ENCODE results near the gene SAV1.
A peak's percentile ranks its signal among the peaks of the same experiment; 100 is the strongest.
"Not testable (repeated sequence)": the region's sequence is repeated elsewhere in the genome, so short reads cannot be mapped to it uniquely, and the experiment has no call there.

Gene SAV1

DNA sequence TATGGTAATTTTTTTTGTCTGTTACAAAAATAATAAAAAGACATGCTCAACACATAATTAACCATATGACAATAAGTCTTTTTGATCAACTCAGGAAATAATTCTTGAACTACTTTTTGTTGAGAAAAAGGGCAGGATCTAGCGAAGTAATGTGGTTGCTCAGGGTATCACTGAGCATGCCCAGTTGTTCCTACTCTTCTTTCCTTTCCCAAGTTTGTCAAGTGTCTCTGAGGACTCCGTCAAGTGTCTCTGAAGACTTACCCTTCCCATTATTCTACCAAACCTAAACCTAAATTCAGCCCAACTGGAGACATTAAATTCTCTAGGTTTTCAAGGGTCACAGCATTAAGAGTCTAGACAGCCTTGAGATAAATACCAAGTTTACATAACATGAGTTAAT, 3.5 kb downstream of the SAV1 start:
- DNase-seq, result not testable (repeated sequence)

DNA sequence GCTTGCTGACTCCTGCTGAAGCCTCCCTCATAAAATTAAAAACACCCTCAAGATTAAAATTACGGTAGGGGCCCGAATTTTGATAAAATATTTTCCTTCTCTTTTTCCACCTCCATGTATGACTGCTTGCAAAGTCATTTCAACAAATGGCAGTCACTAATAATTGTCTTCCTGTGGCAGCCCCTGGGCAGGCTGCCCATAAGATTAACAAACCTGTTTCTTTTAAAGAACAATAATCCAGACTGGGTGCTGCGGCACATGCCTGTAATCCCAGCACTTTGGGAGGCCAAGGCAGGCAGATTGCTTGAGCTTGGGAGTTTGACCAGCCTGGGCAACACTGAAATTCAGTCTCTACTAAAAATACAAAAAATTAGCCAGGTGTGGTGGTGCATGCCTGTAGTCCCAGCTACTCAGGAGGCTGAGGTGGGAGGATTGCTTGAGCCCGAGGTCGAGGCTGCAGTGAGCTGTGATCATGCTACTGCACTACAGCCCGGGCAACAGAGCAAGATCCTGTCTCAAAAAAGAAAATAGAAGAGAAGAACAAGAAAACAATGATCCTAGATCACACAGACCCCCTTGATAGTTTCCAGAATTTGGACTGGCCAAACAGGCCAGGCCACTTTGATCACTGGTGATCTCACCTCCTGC, 8.7 kb downstream of the SAV1 start:
- no peak for DNase-seq

DNA sequence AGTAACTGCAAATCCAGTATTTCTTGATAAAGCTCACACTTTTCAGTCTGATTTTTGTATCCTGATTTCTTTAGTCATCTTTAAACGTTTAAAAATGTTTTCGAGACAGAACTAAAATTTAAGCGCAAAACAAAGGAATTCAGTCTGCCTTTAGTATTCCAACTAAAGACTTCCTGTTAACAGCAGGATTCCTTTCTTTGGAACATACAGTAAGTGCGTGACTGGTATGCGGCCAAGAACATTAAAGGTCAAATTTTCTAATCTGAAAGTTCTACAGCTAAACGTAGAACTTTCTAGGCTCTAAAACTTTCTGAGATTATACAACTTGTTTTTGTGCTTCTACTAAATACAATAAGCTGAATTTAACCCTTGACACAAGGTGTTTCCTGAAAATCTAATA, 9.9 kb downstream of the SAV1 start:
- DNase-seq, result no peak

DNA sequence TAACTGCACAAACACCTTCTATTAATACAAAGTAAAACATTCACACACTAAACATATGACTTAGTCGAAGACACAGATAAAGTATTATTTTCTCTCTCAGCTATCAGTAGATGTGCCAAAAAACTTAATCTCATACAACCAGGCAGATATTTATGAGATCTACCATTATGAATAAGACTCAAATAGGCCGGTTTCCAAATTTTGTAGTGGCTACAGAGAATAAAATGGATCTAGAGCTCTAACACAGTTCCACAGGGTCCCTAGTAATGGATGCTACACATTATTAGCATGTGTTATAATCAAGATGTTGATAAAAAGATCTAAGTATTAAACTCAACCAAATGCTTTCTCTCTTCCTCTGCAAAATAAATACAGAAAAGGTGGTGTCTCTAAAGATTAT, 10.4 kb downstream of the SAV1 start:
- DNase-seq, result no peak

DNA sequence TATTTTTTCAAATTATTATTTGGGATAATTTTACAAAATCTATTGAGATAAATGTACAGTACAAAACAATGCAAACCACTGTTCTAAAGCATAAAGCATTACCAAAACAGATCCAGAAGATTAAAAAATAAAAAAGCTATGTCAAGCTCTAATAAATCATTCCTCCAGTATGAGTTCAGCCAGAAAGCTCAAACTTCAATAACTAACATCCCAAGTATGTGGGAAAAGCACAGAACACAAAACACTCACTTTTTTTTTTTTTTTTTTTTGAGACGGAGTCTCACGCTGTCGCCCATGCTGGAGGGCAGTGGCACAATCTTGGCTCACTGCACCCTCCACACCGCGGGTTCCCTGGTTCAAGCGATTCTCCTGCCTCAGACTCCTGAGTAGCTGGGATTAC, 11.3 kb downstream of the SAV1 start:
- DNase-seq, result no peak

DNA sequence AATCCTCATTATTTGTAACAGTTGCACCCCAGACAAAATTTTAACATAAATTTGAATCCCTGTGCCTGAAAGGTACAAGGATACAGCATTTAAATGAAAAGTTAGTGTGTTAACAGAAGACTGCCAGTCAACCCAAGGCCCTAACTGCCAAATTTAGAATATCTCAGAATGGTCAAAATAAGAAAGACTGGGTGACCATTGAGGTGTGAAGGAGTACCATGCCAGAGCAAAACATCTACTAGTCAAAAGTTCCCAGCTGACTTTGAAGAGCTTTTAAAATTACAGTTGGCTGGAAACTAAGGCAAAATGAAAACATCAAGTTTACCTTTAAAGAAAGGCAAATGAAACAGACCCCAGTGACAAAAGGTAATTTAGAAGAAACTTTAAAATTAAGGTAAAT, 18.4 kb downstream of the SAV1 start:
- no peak for DNase-seq

DNA sequence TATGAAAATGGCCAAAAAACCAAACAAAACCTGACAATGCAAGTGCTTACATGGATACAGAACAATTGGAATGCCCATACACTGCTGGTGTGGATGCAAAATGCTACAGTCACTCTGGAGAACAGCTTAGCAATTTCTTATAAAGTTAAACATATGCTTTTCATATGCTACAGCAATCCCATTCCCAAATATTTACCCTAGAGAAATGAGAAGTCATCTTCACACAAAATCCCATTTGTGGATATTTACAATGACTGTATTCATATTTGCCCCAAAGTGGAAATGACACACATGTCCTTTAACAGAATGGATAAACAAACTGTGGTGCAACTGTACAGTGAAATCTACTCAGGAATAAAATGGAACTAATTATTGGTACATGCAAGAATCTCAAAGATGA, 20.4 kb downstream of the SAV1 start:
- no peak for DNase-seq

DNA sequence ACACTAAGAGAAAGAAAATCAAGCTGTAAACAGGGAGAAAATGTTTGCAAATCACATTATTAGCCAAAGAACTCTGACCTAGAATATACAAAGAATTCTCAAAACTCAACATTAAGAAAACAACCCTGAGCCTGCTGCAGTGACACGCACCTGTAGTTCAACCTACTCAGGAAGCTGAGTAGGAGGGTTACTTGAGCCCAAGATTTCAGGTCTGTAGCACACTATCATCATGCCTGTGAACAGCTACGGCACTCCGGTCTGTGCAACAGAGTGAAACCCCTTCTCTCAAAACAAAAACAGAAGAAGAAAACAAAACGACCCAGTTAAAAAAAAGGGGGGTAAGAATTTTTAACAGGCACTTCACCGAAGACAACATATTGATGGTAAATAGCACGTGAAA, 20.8 kb downstream of the SAV1 start:
- DNase-seq, result no peak

DNA sequence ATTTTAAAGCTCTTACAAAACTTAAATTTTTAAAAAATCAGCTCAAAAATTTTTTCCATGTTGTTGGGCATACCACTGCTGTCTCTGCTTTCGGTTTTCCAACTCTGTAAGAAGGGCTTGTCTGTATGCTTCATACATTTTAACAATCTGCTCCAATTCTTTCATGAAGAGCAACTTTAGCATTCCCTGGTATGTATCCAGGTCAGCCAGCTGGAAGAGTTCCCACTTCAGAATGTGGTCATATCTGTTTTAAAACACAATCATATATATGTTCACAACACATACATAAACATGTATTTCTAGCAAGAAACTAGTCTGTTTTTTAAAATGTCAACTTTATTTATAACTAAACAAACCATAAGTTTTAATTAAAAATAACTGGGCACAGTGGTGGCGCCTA, 33.0 kb downstream of the SAV1 start:
- no peak for DNase-seq

DNA sequence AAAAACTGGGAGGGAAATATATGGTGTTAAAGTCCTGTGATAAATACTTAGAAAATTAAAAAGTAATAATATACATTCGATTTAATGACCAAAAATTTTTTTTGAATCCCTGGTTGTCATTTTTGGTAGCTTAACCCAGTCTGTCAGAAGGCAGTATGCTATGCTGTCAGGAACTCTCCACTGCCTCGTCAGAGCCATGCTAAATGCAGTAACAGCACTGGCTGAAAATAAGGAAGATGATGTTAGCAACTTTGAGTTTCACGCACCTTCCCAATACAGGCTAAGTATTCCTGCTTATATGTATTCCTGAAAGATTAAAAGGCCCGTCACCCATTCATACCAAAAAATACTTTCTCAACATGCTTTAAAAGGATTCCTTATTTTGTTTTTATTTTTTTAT, 34.2 kb downstream of the SAV1 start:
- DNase-seq, result no peak

DNA sequence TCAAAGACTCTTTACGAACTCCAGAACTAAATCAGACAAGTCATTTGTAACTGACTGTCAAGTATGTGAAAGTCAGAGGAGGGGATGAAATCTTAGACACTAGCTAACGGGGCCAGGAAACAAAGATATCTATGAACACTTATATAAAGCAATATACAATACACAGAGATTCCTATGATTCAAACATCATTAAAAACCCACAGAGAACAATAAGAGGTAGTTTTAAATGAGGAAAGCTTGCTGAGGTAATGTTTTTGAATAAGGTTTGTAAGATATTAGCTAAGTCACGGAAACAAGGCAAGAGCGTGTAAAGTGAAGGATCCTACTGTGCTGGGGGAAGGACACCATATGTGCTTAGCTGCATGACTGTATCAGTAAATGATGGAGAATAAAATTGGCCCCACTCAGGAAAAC, 36.7 kb downstream of the SAV1 start:
- no peak for DNase-seq

DNA sequence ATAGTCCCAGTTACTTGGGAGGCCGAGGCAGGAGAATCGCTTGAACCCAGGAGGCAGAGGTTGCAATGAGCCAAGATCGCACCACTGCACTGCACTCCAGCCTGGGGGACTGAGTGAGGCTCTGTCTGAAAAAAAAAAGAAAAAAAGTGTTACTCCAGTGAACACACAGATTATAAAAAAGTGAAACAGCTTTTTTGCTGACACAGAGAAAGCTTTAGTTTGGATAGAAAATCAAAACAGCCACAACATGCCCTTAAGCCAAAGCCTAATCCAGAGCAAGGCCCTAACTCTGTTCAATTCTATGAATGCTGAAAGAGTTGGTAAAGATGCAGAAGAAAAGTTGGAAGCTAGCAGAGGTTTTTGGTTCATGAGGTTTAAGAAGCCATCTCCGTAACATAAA, 43.2 kb downstream of the SAV1 start:
- DNase-seq, result not testable (repeated sequence)

DNA sequence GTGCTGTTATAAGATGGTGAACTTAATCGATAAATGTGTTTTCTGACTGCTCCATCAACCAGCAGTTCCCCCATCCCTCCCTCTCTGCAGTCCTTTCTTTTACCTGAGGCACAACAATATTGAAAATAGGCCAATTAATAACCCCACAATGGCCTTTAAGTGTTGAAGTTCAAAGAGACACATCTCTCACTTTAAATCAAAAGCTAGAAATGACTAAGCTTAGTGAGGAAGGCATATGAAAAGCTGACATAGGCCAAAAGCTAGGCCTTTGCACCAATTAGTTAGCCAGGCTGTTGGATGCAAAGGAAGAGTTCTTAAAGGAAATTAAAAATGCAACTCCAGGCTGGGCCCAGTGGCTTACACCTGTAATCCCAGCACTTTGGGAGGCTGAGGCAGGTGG, 43.7 kb downstream of the SAV1 start:
- no peak for DNase-seq

DNA sequence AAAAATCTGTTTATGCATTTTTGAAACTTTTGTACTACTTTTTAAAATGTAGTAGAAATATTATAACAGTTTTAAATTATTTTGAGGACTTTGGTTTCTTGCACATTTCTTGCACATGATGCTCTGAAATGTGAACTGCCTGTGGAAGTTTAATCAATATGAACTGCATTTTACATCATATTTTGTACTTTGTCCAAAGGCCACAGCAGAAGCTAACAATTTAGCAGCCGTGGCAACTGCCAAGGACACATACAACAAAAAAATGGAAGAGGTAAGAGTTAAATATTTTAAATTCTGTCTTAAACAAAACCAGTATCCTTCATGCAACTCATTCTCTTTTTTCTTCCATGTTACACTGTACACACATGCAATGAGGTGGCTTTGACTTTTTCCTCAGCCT, 45.1 kb downstream of the SAV1 start:
- no peak for DNase-seq

DNA sequence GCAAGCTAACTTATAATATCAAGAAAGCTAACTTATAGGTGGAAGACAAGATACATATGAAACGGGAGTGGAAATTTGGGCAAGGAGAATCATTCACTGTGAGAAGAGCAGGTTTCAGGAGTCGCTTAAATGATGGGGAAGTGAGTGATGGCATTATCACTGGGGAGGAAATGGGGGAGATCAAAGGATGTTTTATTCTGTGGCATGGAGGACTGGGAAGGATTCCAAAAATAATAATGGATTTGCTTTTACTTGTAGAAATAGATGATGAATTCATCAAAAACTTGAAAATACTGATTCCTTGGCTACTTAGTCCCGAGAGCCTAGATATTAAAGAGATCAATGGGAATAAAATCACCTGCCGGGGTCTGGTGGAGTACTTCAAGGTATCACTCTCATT, 47.8 kb downstream of the SAV1 start:
- no peak for DNase-seq

DNA sequence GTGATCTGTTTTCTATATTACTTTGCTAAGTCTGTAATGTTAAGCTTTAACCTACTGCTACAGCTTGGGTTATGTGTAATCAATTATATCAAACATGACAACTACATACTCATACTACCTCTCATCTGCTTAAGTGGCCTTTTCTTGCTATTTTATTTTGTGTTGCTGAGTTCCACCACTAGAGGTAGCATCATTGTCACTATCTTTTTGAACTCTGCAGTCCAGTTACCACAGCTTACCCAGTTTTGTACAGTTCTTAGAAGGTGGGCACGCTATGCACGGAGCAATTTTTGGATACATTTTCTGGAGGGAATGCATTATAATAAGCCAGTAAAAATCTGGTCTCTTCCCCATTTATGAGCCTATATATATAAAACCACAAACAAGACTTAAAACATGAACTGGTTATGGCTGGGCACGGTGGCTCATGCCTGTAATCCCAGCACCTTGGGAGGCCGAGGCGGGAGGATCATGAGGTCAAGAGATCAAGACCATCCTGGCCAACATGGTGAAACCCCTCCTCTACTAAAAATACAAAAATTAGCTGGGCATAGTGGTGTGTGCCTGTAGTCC, 48.5 kb downstream of the SAV1 start:
- DNase-seq, result peak; percentile 29 to 60

DNA sequence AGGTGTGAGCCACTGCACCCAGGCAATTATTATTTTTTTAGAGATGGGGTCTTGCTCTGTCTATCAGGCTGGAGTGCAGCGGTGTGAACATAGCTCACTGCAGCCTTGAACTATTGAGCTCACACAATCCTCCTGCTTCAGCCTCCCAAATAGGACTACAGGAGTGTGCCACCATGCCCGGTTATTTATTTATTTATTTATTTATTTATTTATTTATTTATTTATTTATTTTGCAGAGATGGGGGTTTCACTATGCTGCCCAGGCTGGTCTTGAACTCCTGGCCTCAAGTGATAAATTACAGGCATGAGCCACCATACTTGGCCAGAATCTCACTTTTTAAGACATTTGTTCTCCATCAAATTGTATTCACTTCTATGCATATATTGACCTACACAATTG, 51.8 kb downstream of the SAV1 start:
- DNase-seq, result no peak

DNA sequence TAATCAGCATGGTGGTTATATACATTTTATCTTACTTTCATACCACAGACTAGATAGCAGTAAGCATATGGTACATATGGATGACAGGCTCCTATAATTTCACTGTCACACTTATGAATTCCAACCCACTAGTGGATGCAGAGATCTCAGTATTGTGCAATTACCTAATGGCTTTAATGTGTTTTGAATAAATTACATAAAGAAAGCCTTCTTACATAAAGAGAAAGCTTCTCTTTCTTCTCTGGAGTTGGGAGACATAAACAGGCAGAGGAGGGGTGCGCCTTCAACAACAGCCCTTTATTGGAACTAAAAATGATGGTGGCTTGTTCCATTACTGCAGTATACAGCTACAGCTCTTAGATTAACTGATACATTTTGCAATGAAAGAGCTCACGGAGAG, 52.6 kb downstream of the SAV1 start:
- no peak for DNase-seq

DNA sequence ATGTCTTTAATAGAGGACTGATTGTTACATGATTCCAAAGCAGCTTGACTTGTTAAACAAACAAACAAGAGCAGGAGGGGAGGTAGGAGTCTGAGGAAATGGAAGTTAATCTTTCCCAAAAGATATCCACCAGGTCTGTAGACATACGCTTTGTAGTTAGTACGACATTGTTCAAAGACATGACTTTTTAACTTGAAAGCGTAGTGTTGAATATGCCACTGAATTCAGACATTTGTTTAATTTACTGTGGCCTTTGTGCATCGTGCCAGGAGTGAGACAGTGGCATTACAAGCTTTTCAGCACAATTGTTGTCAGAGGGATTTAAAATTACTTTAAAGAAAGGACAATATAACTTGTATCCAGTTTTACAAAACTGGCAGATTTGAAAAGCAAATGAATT, 53.0 kb downstream of the SAV1 start:
- DNase-seq, result no peak

DNA sequence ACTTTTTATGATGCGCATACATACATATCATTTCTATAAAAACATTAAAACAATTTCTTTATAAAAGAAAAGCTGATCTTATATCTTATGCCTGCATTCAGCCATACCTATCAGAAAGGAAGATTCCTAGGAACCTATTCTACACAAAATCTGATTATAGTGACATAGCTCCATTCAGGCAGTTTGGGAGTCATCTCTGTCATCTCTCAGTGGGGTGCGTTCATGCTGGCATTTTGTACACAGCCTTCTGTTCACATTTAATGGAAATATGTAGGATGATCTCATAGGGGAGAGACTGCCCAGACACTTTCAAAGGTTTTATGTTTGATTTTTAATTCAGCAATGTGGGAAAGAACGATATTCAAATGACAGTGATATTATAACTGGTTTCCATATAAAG, 55.3 kb downstream of the SAV1 start:
- DNase-seq, result no peak

DNA sequence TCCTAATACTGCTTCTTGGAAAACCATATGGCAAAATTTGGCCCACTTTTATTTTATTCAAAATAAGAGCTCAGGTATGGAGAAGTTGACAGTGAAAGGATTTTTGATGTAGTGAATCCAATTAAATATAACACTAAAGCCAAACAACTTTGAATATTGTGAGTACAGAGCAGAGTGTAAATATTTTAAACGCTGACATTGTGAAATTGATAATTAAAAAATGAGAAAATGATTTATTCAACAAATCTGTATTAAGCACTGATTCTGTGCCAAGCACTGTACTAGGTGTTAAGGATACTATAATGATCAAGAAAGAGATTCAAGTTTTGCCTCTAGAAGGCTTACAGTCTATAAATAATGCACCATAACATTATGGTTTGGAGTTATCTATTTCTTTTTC, 57.6 kb downstream of the SAV1 start:
- DNase-seq, result no peak

DNA sequence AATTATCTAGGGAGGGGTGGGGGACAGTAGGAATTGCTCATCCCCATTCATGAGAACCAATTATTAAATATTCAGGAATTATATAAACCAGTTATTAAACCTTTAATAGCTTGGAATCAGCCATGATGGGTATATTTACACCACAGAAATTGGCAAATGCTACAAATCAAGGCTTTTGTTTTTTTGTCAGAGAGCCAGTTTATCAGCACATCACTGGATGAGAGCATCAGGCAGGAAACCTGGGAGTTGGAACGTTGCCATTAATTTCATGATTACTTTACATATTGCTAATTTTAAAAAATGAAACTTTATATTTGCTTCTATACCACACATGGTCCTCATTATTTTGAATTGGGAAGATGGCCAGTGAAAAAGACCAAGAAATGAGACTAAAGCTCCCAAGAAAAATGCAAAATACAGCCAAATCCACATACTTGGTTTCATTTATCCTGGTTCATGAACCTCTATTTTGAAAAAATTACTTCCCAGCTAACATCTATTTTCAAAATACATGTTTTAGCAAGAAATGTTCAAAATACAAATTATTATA, 59.7 kb downstream of the SAV1 start:
- no peak for DNase-seq

DNA sequence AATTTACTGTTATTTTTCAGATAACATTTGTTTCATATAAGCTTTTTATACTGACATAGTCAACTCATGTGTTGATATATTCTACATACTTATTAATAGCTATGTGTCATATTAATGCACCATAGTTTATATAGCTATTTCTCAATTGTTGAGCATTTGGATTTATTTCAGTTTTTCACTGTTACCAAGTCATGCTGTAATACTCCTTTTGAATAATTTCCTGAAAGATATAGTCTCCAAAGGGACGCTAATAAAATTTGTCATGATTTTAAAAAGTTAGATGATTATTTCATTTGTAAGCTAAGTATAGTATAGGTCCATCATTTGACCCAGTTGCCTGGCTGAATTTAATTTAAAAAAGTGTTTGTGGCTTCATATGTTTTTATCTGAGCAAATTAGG, 60.3 kb downstream of the SAV1 start:
- no peak for DNase-seq

DNA sequence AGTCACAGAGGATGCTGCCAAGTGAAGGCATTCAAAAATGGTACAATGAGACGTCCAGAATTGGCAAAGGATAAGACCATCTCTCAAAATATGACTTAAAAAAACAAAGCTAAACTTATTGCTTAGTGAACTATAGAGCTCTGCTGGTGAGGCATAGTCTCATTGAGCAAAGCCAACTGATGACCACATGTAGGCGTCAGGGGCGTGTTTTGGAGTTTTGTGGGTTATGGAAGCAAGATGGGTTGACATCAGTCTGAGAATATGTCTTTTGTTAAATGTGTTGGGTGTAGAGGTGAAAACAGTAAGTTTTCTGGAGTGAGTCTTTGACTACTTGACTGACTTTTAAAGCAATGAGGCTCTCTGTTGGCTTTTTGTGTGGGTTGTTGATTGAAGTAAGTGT, 60.9 kb downstream of the SAV1 start:
- no peak for DNase-seq

DNA sequence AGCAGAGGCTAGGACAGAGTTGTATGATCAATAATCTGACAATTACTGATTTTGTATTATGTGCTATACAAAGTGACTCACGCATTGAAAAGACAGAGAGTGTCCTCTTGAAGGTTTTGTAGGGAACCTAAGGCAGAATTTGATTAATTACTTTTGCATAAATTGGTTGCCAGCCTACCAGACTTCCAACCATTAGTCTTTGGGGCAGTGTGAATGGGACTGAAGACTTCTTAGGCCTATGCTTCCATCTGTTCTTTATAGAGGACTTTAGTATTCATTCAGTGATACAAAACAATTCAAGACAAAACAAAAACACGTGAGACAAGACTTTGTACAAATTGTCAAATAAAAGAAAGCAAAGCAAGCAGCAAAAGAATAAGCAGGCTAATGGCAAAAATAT, 61.6 kb downstream of the SAV1 start:
- no peak for DNase-seq

Data from NCI-H524 (cell line).